WTC11 (cell line): Measurements from ENCODE around the gene SEMA6D. TPM values are rescaled to one million over a fixed set of nuclear protein-coding genes. Genes with fewer than 3 reads are reported as not detected.

Experiments used
- ATAC-seq: fragments of 200-7000 bp; cut with Tn5 transposase; 2 replicates; pipeline ENCODE4 v1.10.0; 2021; ENCODE audit warnings: mild to moderate bottlenecking, moderate library complexity
- CTCF ChIA-PET: fragments of 300-600 bp; sonication (Branson Sonifier 250); formaldehyde crosslinking; loops from one replicate; lab custom pipeline; 2021; ENCODE audit warnings: antibody characterized with exemption; lab: Charles Lee
- POLR2A ChIA-PET: fragments of 350-600 bp; sonication (Branson Sonifier 250); formaldehyde crosslinking; loops from one replicate; lab custom pipeline; 2021; ENCODE audit warnings: antibody characterized with exemption; lab: Charles Lee
- DNase-seq: peaks from one replicate; pipeline ENCODE4 v3.0.0; 2021; ENCODE audit warnings: low spot score
- H3K27ac Mint-ChIP-seq: 2 replicates; pipeline ENCODE4 v1.8.0; 2021; ENCODE audit warnings: mixed read lengths
- H3K27me3 Mint-ChIP-seq: 2 replicates; pipeline ENCODE4 v1.8.0; 2021; ENCODE audit warnings: low read depth, mild to moderate bottlenecking, moderate library complexity, mixed read lengths
- H3K36me3 Mint-ChIP-seq: 2 replicates; pipeline ENCODE4 v1.8.0; 2021; ENCODE audit warnings: mixed read lengths
- H3K4me1 Mint-ChIP-seq: 2 replicates; pipeline ENCODE4 v1.8.0; 2022; ENCODE audit warnings: mixed read lengths
- H3K4me3 Mint-ChIP-seq: 2 replicates; pipeline ENCODE4 v1.8.0; 2021; ENCODE audit warnings: mild to moderate bottlenecking, moderate library complexity, mixed read lengths
- H3K9me3 Mint-ChIP-seq: 2 replicates; pipeline ENCODE4 v1.8.0; 2021; ENCODE audit warnings: mixed read lengths
- ATF6 ChIP-seq: sonication (generic); formaldehyde crosslinking; IDR thresholded peaks from 2 replicates; pipeline ENCODE4 v1.8.1; 2023; ENCODE audit warnings: mild to moderate bottlenecking, missing genetic modification reagents
- E2F1 ChIP-seq: sonication (generic); formaldehyde crosslinking; IDR thresholded peaks from 2 replicates; pipeline ENCODE4 v1.8.0; 2022; ENCODE audit warnings: mild to moderate bottlenecking, missing genetic modification reagents
- ESRRA ChIP-seq: sonication (generic); formaldehyde crosslinking; IDR thresholded peaks from 2 replicates; pipeline ENCODE4 v1.8.1; 2022; ENCODE audit warnings: mild to moderate bottlenecking, missing genetic modification reagents, borderline replicate concordance
- ETV6 ChIP-seq: sonication (generic); formaldehyde crosslinking; IDR thresholded peaks from 2 replicates; pipeline ENCODE4 v1.8.1; 2022; ENCODE audit warnings: mild to moderate bottlenecking, missing genetic modification reagents
- FOXP4 ChIP-seq: sonication (generic); formaldehyde crosslinking; IDR thresholded peaks from 2 replicates; pipeline ENCODE4 v1.8.0; 2022; ENCODE audit warnings: mild to moderate bottlenecking, missing genetic modification reagents
- HMGA2 ChIP-seq: fragments of 250-450 bp; sonication (Bioruptor Pico); IDR thresholded peaks from 2 replicates; pipeline ENCODE4 v1.4.0; 2021; ENCODE audit warnings: mild to moderate bottlenecking, moderate library complexity
- JAZF1 ChIP-seq: fragments of 250-450 bp; sonication (Bioruptor Pico); IDR thresholded peaks from 2 replicates; pipeline ENCODE4 v1.9.0; 2021; ENCODE audit warnings: moderate library complexity, mild to moderate bottlenecking, inconsistent platforms
- MYBL2 ChIP-seq: sonication (generic); formaldehyde crosslinking; IDR thresholded peaks from 2 replicates; pipeline ENCODE4 v1.8.1; 2023; ENCODE audit warnings: mild to moderate bottlenecking, moderate library complexity, missing genetic modification reagents
- NR3C1 ChIP-seq: sonication (generic); formaldehyde crosslinking; conservative IDR thresholded peaks from 2 replicates; pipeline ENCODE4 v1.8.1; 2023; ENCODE audit warnings: low read depth, mild to moderate bottlenecking, missing genetic modification reagents
- PRDM15 ChIP-seq: sonication (generic); formaldehyde crosslinking; IDR thresholded peaks from 2 replicates; pipeline ENCODE4 v1.8.0; 2022; ENCODE audit warnings: missing genetic modification reagents
- PRRX2 ChIP-seq: fragments of 250-450 bp; sonication (Bioruptor Pico); IDR thresholded peaks from 2 replicates; pipeline ENCODE4 v1.8.0; 2021; ENCODE audit warnings: mild to moderate bottlenecking
- RELA ChIP-seq: sonication (generic); formaldehyde crosslinking; IDR thresholded peaks from 2 replicates; pipeline ENCODE4 v1.8.1; 2022; ENCODE audit warnings: missing genetic modification reagents, mild to moderate bottlenecking, borderline replicate concordance
- SMAD3 ChIP-seq: sonication (generic); formaldehyde crosslinking; IDR thresholded peaks from 2 replicates; pipeline ENCODE4 v1.8.0; 2022; ENCODE audit warnings: missing genetic modification reagents, mild to moderate bottlenecking, borderline replicate concordance
- SOX15 ChIP-seq: fragments of 250-450 bp; sonication (Bioruptor Pico); IDR thresholded peaks from 2 replicates; pipeline ENCODE4 v1.9.0; 2021; ENCODE audit warnings: mild to moderate bottlenecking
- TCF7 ChIP-seq: sonication (generic); formaldehyde crosslinking; IDR thresholded peaks from 2 replicates; pipeline ENCODE4 v1.8.0; 2022; ENCODE audit warnings: mild to moderate bottlenecking, low read depth, missing genetic modification reagents, moderate library complexity
- TEAD4 ChIP-seq: sonication (generic); formaldehyde crosslinking; IDR thresholded peaks from 2 replicates; pipeline ENCODE4 v1.8.0; 2022; ENCODE audit warnings: mild to moderate bottlenecking, missing genetic modification reagents
- ZNF138 ChIP-seq: sonication (generic); formaldehyde crosslinking; conservative IDR thresholded peaks from 2 replicates; pipeline ENCODE4 v1.8.1; 2022; ENCODE audit warnings: mild to moderate bottlenecking, moderate library complexity, missing genetic modification reagents
- ZNF219 ChIP-seq: sonication (generic); formaldehyde crosslinking; IDR thresholded peaks from 2 replicates; pipeline ENCODE4 v1.8.0; 2023; ENCODE audit warnings: missing genetic modification reagents, mild to moderate bottlenecking, borderline replicate concordance
- ZNF281 ChIP-seq: sonication (generic); formaldehyde crosslinking; IDR thresholded peaks from 2 replicates; pipeline ENCODE4 v1.8.0; 2023; ENCODE audit warnings: mild to moderate bottlenecking, missing genetic modification reagents
- ZNF671 ChIP-seq: fragments of 250-450 bp; sonication (Bioruptor Pico); IDR thresholded peaks from 2 replicates; pipeline ENCODE4 v1.8.0; 2021; ENCODE audit warnings: mild to moderate bottlenecking
- total RNA-seq: library from RNA; stranded (reverse); gene quantifications from 3 replicates; pipeline ENCODE4 v1.2.3, GENCODE V29; 2021

Gene SEMA6D
- total RNA-seq, 1 experiment from 2014 or later = 2.6 TPM

GRCh38 chr15:47811172-47811571, 93.9 kb downstream of the SEMA6D start:
- TF ChIP-seq ETV6 (CRISPR knock-in tag) (no peak), SOX15 (CRISPR knock-in tag) (no peak), ZNF281 (no peak), ZNF219 (CRISPR knock-in tag) (no peak), JAZF1 (CRISPR knock-in tag) (no peak), RELA (no peak), ATF6 (CRISPR knock-in tag) (no peak), MYBL2 (no peak), FOXP4 (CRISPR knock-in tag) (no peak), TEAD4 (CRISPR knock-in tag) (no peak), ZNF671 (CRISPR knock-in tag) (no peak), PRDM15 (CRISPR knock-in tag) (no peak), ZNF138 (CRISPR knock-in tag) (no peak), ESRRA (CRISPR knock-in tag) (no peak), HMGA2 (CRISPR knock-in tag) (no peak), PRRX2 (CRISPR knock-in tag) (no peak), E2F1 (CRISPR knock-in tag) (no peak), SMAD3 (CRISPR knock-in tag) (no peak), TCF7 (CRISPR knock-in tag) (no peak), NR3C1 (CRISPR knock-in tag) (no peak)
- no peak overlapping the region for H3K27ac Mint-ChIP-seq
- no peaks in the 10 kb centered on the region for H3K9me3 Mint-ChIP-seq
- ChIA-PET POLR2A (interaction anchor here (0.6 kb wide), 2 partner anchors 39 to 489 kb away, joined by 4 to 9 read pairs; no protein-coding TSS in a partner anchor), CTCF (no interaction called here)
- no peak for ATAC-seq
- H3K4me1 Mint-ChIP-seq = no peaks in the 10 kb centered on the region
- no peak for DNase-seq
- no peaks in the 10 kb centered on the region for H3K27me3 Mint-ChIP-seq
- H3K36me3 Mint-ChIP-seq = no peaks in the 10 kb centered on the region
- no peak overlapping the region for H3K4me3 Mint-ChIP-seq
